SIG-M5 treated with dmso at 0.1 percent for 504 hours (cell line): ENCODE data around the gene ATXN1.

Source experiments
- DNase-seq: peaks from one replicate; lab custom pipeline; 2025; ENCODE audit not compliant: unreplicated experiment; lab: John Stamatoyannopoulos, UW

ATXN1 gene

GRCh38 chr6:16783952-16784565 lies 22.8 kb upstream of the ATXN1 start:
- no peak for DNase-seq

- no peak for DNase-seq
These were observed 22.2 kb upstream of the ATXN1 start for GRCh38 chr6:16783509-16783908.

- no peak for DNase-seq
These were observed 21.0 kb upstream of the ATXN1 start for GRCh38 chr6:16782278-16782677.

- no peak for DNase-seq
These were observed 20.3 kb upstream of the ATXN1 start for GRCh38 chr6:16781348-16782169.

GRCh38 chr6:16778521-16778920 lies 17.3 kb upstream of the ATXN1 start:
- no peak for DNase-seq

- no peak for DNase-seq
These were observed 16.5 kb upstream of the ATXN1 start for GRCh38 chr6:16777794-16778193.

- DNase-seq = no peak
These were observed 15.2 kb upstream of the ATXN1 start for GRCh38 chr6:16776394-16777017.

- DNase-seq = no peak
These were observed 13.2 kb upstream of the ATXN1 start for GRCh38 chr6:16774437-16774836.

- DNase-seq = no peak
These were observed 12.1 kb upstream of the ATXN1 start for GRCh38 chr6:16773362-16773761.

GRCh38 chr6:16770701-16771569 lies 9.7 kb upstream of the ATXN1 start:
- peak; percentile 65 for DNase-seq

GRCh38 chr6:16769986-16770376 lies 8.7 kb upstream of the ATXN1 start:
- DNase-seq = no peak

GRCh38 chr6:16769131-16769985 lies 8.1 kb upstream of the ATXN1 start:
- peak; percentile 95 for DNase-seq

GRCh38 chr6:16768477-16768830 lies 7.2 kb upstream of the ATXN1 start:
- DNase-seq = no peak

GRCh38 chr6:16767765-16768476 lies 6.7 kb upstream of the ATXN1 start:
- DNase-seq = no peak

- DNase-seq = no peak
These were observed 5.8 kb upstream of the ATXN1 start for GRCh38 chr6:16766836-16767745.

GRCh38 chr6:16766043-16766536 lies 4.8 kb upstream of the ATXN1 start:
- peak; percentile 28 for DNase-seq

- DNase-seq = no peak
These were observed 4.0 kb upstream of the ATXN1 start for GRCh38 chr6:16765235-16765634.

- peak; percentile 33 for DNase-seq
These were observed 3.1 kb upstream of the ATXN1 start for GRCh38 chr6:16764188-16764950.
